OCI-LY7 (cell line): Measurements from ENCODE around the gene GCAT.

Experiments used
- CTCF ChIP-seq: fragments of 200-600 bp; sonication (generic); conservative IDR thresholded peaks from 2 replicates; pipeline ENCODE4 v1.5.1; 2014; ENCODE audit warnings: mild to moderate bottlenecking, antibody characterized with exemption, low read length, moderate library complexity, mixed read lengths
- EZH2phosphoT487 ChIP-seq: fragments of 200-600 bp; sonication (generic); IDR thresholded peaks from 2 replicates; pipeline ENCODE4 v1.6.1; 2018; ENCODE audit warnings: low read depth, borderline replicate concordance, mild to moderate bottlenecking, mixed run types, antibody characterized with exemption, low read length, moderate library complexity, mixed read lengths

- TF ChIP-seq CTCF (no peak), EZH2phosphoT487 (no peak)
Observed at GRCh38 chr22:37830093-37830842, 22.5 kb downstream of the GCAT start.
